GM21786 (cell line): ENCODE data around the gene CENPP.

Experiments
- ATAC-seq: cut with Tn5 transposase; IDR thresholded peaks from one replicate; pipeline ENCODE4 v1.9.1; 2021; ENCODE audit not compliant: unreplicated experiment

CENPP gene

GRCh38 chr9:92474587-92474986 lies 148.8 kb downstream of the CENPP start:
- no peak for ATAC-seq

- no peak for ATAC-seq
Observed at GRCh38 chr9:92476962-92477361, 151.2 kb downstream of the CENPP start.

- no peak for ATAC-seq
Observed at GRCh38 chr9:92478783-92479182, 153.0 kb downstream of the CENPP start.

GRCh38 chr9:92479346-92479745 lies 153.6 kb downstream of the CENPP start:
- no peak for ATAC-seq

- ATAC-seq: no peak
Observed at GRCh38 chr9:92480291-92480771, 154.6 kb downstream of the CENPP start.

GRCh38 chr9:92480986-92481633 lies 155.4 kb downstream of the CENPP start:
- no peak for ATAC-seq

GRCh38 chr9:92482329-92482728 lies 156.6 kb downstream of the CENPP start, which contains the start of gene ASPN:
Gene ASPN, minus strand, starts transcription at chr9:92482506.
- ATAC-seq: no peak

GRCh38 chr9:92482805-92483204 lies 157.1 kb downstream of the CENPP start:
- no peak for ATAC-seq

GRCh38 chr9:92483627-92484545 lies 158.1 kb downstream of the CENPP start:
- no peak for ATAC-seq

- ATAC-seq: no peak
Observed at GRCh38 chr9:92484563-92484962, 158.8 kb downstream of the CENPP start.

- no peak for ATAC-seq
Observed at GRCh38 chr9:92486371-92486770, 160.6 kb downstream of the CENPP start.

- no peak for ATAC-seq
Observed at GRCh38 chr9:92488681-92489550, 163.2 kb downstream of the CENPP start.

GRCh38 chr9:92492781-92493401 lies 167.1 kb downstream of the CENPP start:
- ATAC-seq: no peak

GRCh38 chr9:92493749-92494387 lies 168.1 kb downstream of the CENPP start:
- ATAC-seq: no peak

GRCh38 chr9:92494856-92495255 lies 169.1 kb downstream of the CENPP start:
- ATAC-seq: no peak

GRCh38 chr9:92496396-92497176 lies 170.8 kb downstream of the CENPP start:
- ATAC-seq: no peak

GRCh38 chr9:92499701-92500100 lies 173.9 kb downstream of the CENPP start:
- no peak for ATAC-seq

- no peak for ATAC-seq
Observed at GRCh38 chr9:92500725-92501124, 175.0 kb downstream of the CENPP start.

- no peak for ATAC-seq
Observed at GRCh38 chr9:92501671-92502393, 176.1 kb downstream of the CENPP start.
